HEK293 (cell line): ENCODE measurements around the gene BCR.

Source experiments
- CTCF ChIA-PET: fragments of 350-600 bp; formaldehyde crosslinking; extraction: SDS; loops from one replicate; lab custom pipeline; 2021; ENCODE audit warnings: antibody characterized with exemption; lab: Yijun Ruan, JAX
- POLR2A ChIA-PET: fragments of 300-600 bp; formaldehyde crosslinking; extraction: SDS; loops from one replicate; lab custom pipeline; 2020; ENCODE audit warnings: antibody characterized with exemption, inconsistent platforms; lab: Yijun Ruan, JAX
- H3K27ac ChIP-seq: fragments of 200-500 bp; sonication (Bioruptor generic); 2 replicates; pipeline ENCODE4 v1.5.1; 2014; ENCODE audit warnings: low read depth, low read length, control low read depth, inconsistent platforms; ENCODE audit errors: extremely low read depth
- H3K36me3 ChIP-seq, 2 experiments: fragments of 200-500 bp in 1 of 2; sonication (Bioruptor generic) in 1 of 2; 1 replicate in 1 of 2; 2 replicates in 1 of 2; pipeline ENCODE4 v1.5.1; 2014 to 2017; ENCODE audit warnings: inconsistent platforms in 2 of 2, low read length in 2 of 2; ENCODE audit not compliant: control insufficient read depth in 2 of 2, insufficient read depth in 1 of 2
- H3K4me1 ChIP-seq: fragments of 200-500 bp; sonication (Bioruptor generic); 2 replicates; pipeline ENCODE4 v1.5.1; 2014; ENCODE audit warnings: mild to moderate bottlenecking, low read length, inconsistent platforms; ENCODE audit not compliant: control insufficient read depth, insufficient read depth
- H3K4me3 ChIP-seq: 2 replicates; pipeline ENCODE4 v1.5.1; 2011; ENCODE audit warnings: low read depth, mild to moderate bottlenecking, control low read depth, low read length, moderate library complexity
- H3K9me3 ChIP-seq: fragments of 200-500 bp; sonication (Bioruptor generic); 2 replicates; pipeline ENCODE4 v1.5.1; 2014; ENCODE audit warnings: low read depth, low read length, inconsistent platforms; ENCODE audit not compliant: control insufficient read depth, insufficient read depth
- BCL6B ChIP-seq: fragments of 450-650 bp; formaldehyde crosslinking; IDR thresholded peaks from 2 replicates; pipeline ENCODE4 v1.5.1; 2017; ENCODE audit warnings: missing biosample characterization, missing genetic modification characterization
- FEZF1 ChIP-seq: fragments of 450-650 bp; formaldehyde crosslinking; IDR thresholded peaks from 2 replicates; pipeline ENCODE4 v1.5.1; 2016; ENCODE audit warnings: missing biosample characterization, missing genetic modification characterization
- KLF1 ChIP-seq: fragments of 450-650 bp; formaldehyde crosslinking; IDR thresholded peaks from 2 replicates; pipeline ENCODE4 v1.5.1; 2016; ENCODE audit warnings: missing biosample characterization, missing genetic modification characterization
- PBX3 ChIP-seq: sonication (generic); formaldehyde crosslinking; IDR thresholded peaks from 2 replicates; pipeline ENCODE4 v1.8.1; 2022; ENCODE audit warnings: mild to moderate bottlenecking, moderate library complexity, missing genetic modification reagents
- PRDM2 ChIP-seq: fragments of 450-650 bp; formaldehyde crosslinking; IDR thresholded peaks from 2 replicates; pipeline ENCODE4 v1.5.1; 2016; ENCODE audit warnings: missing biosample characterization, missing genetic modification characterization, borderline replicate concordance
- REPIN1 ChIP-seq: fragments of 450-650 bp; formaldehyde crosslinking; IDR thresholded peaks from 2 replicates; pipeline ENCODE4 v1.5.1; 2017; ENCODE audit warnings: missing biosample characterization, missing genetic modification characterization, low read depth
- SETDB1 ChIP-seq: IDR thresholded peaks from one replicate; pipeline ENCODE4 v1.6.1; 2017; ENCODE audit warnings: mild to moderate bottlenecking, low read length, moderate library complexity, mixed read lengths; ENCODE audit not compliant: insufficient read length
- ZBTB44 ChIP-seq: fragments of 450-650 bp; IDR thresholded peaks from 2 replicates; pipeline ENCODE4 v1.5.1; 2018; ENCODE audit warnings: missing biosample characterization, mild to moderate bottlenecking, missing genetic modification characterization
- ZNF10 ChIP-seq: fragments of 450-650 bp; formaldehyde crosslinking; IDR thresholded peaks from 2 replicates; pipeline ENCODE4 v1.5.1; 2017; ENCODE audit warnings: missing biosample characterization, missing genetic modification characterization
- ZNF202 ChIP-seq: fragments of 450-650 bp; formaldehyde crosslinking; IDR thresholded peaks from 2 replicates; pipeline ENCODE4 v1.5.1; 2016; ENCODE audit warnings: missing biosample characterization, missing genetic modification characterization, borderline replicate concordance
- ZNF214 ChIP-seq: fragments of 450-650 bp; formaldehyde crosslinking; IDR thresholded peaks from 2 replicates; pipeline ENCODE4 v1.5.1; 2017; ENCODE audit warnings: missing biosample characterization, mild to moderate bottlenecking, missing genetic modification characterization, borderline replicate concordance
- ZNF23 ChIP-seq: fragments of 450-650 bp; formaldehyde crosslinking; IDR thresholded peaks from 2 replicates; pipeline ENCODE4 v1.5.1; 2016; ENCODE audit warnings: missing biosample characterization, missing genetic modification characterization, borderline replicate concordance
- ZNF239 ChIP-seq: fragments of 450-650 bp; formaldehyde crosslinking; IDR thresholded peaks from 2 replicates; pipeline ENCODE4 v1.5.1; 2016; ENCODE audit warnings: missing biosample characterization, missing genetic modification characterization
- ZNF639 ChIP-seq: fragments of 450-650 bp; formaldehyde crosslinking; IDR thresholded peaks from 2 replicates; pipeline ENCODE4 v1.5.1; 2016; ENCODE audit warnings: missing biosample characterization, missing genetic modification characterization
- ZNF654 ChIP-seq: fragments of 450-650 bp; formaldehyde crosslinking; IDR thresholded peaks from 2 replicates; pipeline ENCODE4 v1.5.1; 2016; ENCODE audit warnings: low read depth, missing biosample characterization, missing genetic modification characterization
- ZNF747 ChIP-seq: fragments of 450-650 bp; formaldehyde crosslinking; IDR thresholded peaks from 2 replicates; pipeline ENCODE4 v1.5.1; 2016; ENCODE audit warnings: missing biosample characterization, missing genetic modification characterization
- ZNF843 ChIP-seq: fragments of 450-650 bp; formaldehyde crosslinking; IDR thresholded peaks from 2 replicates; pipeline ENCODE4 v1.5.1; 2016; ENCODE audit warnings: missing biosample characterization, missing genetic modification characterization
- ZSCAN30 ChIP-seq: fragments of 450-650 bp; IDR thresholded peaks from 2 replicates; pipeline ENCODE4 v1.5.1; 2018; ENCODE audit warnings: missing biosample characterization, mild to moderate bottlenecking, missing genetic modification characterization, moderate library complexity

The BCR gene

GRCh38 chr22:23161029-23161428 lies 19.3 kb upstream of the BCR start (continued):
- TF ChIP-seq BCL6B (tag by site-specific recombination) (no peak), ZNF10 (tag by site-specific recombination) (no peak), REPIN1 (tag by site-specific recombination) (no peak), KLF1 (tag by site-specific recombination) (no peak), PBX3 (CRISPR knock-in tag) (no peak), ZNF239 (tag by site-specific recombination) (no peak), ZBTB44 (tag by site-specific recombination) (no peak)

- Histone ChIP-seq H3K27ac (no peak overlapping the region), H3K9me3 (no peaks in the 10 kb centered on the region)
- POLR2A ChIA-PET, result interaction anchor here (1.0 kb wide), 1 partner anchor 17 kb away, joined by 5 read pairs; the partner anchor contains the start of gene RAB36
These were observed 18.7 kb upstream of the BCR start for GRCh38 chr22:23161574-23161973.

More at GRCh38 chr22:23161574-23161973, 18.7 kb upstream of the BCR start:
- CTCF ChIA-PET, result interaction anchor here (0.6 kb wide), 1 partner anchor 12 kb away, joined by 3 read pairs; no protein-coding TSS in a partner anchor
- no peak overlapping the region for H3K4me3 ChIP-seq
- TF ChIP-seq ZNF639 (tag by site-specific recombination) (no peak), ZNF23 (tag by site-specific recombination) (no peak), ZNF843 (no peak), ZSCAN30 (no peak), ZNF214 (no peak), ZNF654 (tag by site-specific recombination) (no peak), FEZF1 (tag by site-specific recombination) (no peak), SETDB1 (no peak), PRDM2 (tag by site-specific recombination) (no peak), ZNF202 (tag by site-specific recombination) (no peak), ZNF747 (no peak), BCL6B (tag by site-specific recombination) (no peak)
- H3K36me3 ChIP-seq, result peaks cover 0 to 9% of the 10 kb centered on the region in 2 experiments; a peak in 1 of 3 replicates
- no peaks in the 10 kb centered on the region for H3K4me1 ChIP-seq
